Choroid plexus epithelial cell (primary cell): ENCODE results near the gene RAB4B.
A peak's percentile ranks its signal among the peaks of the same experiment; 100 is the strongest.

ENCODE experiments used
- DNase-seq: peaks from one replicate; pipeline ENCODE4 v3.0.0-alpha.2; 2010; ENCODE audit warnings: low read depth
- H3K4me3 ChIP-seq: 2 replicates; pipeline ENCODE4 v1.5.1; 2011; ENCODE audit warnings: low read depth, mild to moderate bottlenecking, control low read depth, low read length, moderate library complexity
- TF ChIP-seq, protein P1 (sequence below): conservative IDR thresholded peaks from 2 replicates; pipeline ENCODE4 v1.5.1; 2011; ENCODE audit warnings: low read depth, mild to moderate bottlenecking, control low read depth, inconsistent platforms, low read length, moderate library complexity

RAB4B gene

DNA sequence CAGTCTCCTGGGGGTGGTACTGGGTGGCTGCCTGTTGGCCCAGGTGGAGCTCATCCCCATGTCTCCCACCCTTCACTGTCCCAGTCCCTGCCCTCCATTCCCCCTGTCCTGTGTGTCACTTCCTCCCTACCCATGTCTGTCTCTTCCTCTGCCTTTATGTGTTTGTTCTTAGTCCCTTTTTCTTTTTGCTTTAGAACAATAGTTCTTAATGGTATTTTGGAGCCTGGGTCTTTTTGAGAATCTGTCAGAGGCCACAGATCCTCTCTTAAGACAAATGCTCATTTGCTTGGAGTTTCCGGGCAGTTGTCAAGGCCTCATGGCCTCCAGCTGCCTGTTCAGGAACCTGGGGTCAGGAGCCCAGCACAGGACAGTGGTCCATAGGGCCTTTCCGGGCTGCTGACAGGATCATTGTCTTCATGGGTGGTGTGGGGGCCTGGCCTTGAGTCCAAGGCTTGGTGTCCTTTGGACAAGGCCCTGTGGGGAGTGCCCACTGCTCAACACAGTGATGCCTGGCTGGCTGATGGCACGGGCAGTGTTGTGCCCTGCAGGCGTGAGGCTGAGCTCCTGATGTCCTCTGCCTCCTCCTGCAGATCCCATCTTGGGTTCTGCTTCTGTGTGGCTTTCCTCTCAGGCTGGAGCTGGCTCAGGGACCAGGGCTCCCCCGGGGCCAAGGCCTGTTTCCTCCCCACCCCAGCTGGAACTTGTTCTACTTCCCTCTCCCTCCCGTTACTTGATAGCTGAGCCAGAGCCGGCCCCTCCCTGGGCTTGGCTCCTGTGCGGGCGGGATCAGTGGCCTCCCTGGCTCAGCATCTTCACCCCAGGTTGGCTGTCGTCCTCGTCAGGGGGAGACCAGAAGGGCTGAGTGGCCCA lies 24.5 kb downstream of the RAB4B start:
- H3K4me3 ChIP-seq = peak overlapping the region; percentile 35
- TF ChIP-seq, protein P1, sequence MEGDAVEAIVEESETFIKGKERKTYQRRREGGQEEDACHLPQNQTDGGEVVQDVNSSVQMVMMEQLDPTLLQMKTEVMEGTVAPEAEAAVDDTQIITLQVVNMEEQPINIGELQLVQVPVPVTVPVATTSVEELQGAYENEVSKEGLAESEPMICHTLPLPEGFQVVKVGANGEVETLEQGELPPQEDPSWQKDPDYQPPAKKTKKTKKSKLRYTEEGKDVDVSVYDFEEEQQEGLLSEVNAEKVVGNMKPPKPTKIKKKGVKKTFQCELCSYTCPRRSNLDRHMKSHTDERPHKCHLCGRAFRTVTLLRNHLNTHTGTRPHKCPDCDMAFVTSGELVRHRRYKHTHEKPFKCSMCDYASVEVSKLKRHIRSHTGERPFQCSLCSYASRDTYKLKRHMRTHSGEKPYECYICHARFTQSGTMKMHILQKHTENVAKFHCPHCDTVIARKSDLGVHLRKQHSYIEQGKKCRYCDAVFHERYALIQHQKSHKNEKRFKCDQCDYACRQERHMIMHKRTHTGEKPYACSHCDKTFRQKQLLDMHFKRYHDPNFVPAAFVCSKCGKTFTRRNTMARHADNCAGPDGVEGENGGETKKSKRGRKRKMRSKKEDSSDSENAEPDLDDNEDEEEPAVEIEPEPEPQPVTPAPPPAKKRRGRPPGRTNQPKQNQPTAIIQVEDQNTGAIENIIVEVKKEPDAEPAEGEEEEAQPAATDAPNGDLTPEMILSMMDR = no peak
- no peak for DNase-seq

DNA sequence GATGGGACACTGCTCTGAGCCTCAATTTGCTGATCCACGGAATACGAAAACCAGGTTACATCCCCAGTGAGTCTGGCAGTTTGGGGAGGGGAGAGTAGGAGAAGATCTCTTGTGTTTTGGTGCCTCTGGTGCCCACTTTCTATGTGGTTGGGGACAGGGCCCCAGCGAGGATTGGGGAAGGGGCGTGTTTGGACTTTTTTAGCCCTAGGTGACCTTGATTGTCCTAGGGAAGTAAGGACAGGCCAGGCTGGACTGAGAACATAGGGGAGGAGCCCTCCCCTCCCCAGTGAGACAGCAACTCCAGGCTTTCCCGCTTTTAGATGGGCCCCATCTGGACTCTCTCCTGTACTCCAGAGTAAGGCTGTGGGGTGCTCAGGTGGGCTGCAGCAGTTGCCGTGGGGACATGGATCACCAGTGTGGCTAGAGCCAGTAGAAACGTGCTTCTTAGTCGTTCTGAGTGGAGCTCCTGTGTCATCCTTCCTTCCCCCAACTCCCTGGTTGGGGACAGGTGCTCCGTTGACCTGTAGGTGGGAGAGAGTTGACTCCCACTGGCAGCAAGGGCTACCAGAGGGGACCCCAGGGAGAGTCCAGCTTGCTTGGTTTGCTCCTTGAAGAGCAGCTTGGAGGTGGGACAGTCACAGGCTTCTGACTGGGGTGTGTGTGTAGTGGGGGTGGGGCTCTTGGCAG lies 25.3 kb downstream of the RAB4B start:
- H3K4me3 ChIP-seq = peak overlapping the region; percentile 8
- no peak for DNase-seq
- TF ChIP-seq, protein P1 = no peak

DNA sequence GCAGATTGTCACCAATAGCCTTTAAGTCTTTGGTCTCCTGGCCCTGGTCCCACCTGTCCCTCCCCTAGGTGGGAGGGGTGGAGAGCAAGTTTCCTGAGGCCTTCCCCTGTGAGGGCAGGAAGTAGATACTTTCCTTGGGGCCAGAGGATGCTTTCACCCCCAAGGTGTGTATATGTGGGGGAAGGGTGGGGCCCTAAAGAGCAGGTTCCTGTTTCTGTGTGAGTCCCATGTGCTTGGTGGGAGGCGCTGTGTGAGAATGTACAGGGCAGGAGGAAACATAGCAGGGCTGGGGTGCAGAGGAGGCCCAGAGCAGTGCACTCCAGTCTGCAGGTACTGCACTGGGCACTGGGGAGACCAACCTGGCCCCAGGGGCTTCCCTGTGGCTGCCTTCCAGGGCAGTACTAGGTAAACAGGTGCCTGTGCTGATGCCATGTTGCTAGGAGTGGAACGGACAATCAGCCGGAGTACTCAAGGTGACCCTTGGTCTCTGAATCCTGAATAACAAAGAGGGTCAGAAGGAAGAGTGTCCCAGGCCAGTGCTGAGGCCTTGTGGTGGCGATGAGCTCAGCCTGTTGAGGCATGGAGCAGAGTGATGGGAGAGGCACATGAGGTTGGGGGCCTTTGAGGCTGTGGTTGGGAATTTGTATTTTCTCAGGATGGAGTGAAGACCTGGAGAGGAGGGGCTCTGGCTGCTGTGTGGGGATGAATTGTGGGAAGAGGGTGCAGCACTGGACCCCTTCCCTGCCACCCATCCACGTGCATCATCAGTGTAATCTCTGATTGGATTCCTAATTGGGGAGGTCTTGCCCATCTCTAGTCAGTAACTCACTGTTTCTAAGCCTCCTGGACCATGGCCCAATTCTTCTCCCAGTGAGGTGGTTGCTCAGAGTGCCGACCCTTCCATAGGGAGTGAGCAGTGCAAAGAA lies 26.1 kb downstream of the RAB4B start:
- no peak for DNase-seq
- TF ChIP-seq, protein P1 = no peak
- no peak overlapping the region for H3K4me3 ChIP-seq

DNA sequence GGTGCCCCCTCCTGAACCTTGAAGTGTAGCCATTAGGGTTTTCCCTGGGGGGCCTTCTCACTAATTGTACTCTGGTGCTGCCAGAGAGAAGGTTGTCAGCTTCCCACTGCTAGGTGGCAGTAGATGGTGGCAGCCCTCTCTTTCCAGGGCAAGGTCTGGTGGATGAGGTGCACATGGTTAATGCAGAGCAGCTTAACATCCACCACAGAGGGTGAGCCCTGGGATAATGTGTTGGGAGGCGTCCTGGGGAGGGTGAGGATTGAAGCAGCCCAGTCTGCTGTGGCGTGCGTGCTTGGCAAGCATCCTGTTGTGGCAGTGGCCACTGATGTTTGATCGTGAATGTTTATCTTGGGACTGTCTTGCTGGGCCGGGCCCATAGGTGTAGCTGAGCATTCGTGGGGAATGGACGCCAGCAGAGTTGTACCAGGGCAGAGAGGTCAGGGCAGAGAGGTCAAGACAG lies 26.8 kb downstream of the RAB4B start:
- TF ChIP-seq, protein P1 = peak; percentile 31
- DNase-seq = no peak
- no peak overlapping the region for H3K4me3 ChIP-seq

DNA sequence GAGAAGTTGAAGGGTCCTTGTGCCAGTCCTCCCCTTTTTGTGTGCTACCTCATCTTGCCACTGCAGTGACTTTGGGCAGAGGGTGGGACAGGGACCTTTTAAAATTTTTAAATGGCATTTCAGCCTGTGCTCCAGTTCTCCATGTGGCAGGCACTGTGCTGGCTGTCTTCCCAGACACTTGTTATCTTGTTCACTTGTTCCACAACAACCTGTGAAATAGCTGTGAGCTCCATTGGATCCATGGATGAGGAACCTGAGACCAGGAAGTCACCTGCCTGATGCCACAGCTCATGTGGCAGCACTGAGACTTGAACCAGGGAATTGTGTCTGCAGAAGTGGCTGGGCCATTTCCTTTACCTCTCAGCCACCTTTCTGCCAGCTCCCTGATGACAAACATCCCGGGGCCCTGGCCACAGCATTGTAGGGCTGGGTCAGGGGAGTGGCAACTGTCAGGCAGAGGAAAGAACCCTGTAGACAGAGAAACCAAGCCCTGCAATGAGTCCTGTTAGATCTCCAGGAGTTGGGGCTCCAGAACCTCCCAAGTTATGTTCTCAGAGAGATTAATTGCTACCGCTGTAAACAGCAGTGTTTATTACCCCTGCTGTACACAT lies 27.3 kb downstream of the RAB4B start:
- no peak for DNase-seq

More for the DNA sequence above, 27.3 kb downstream of the RAB4B start:
- no peak overlapping the region for H3K4me3 ChIP-seq
- TF ChIP-seq, protein P1 = no peak
